Memory B cell (primary cell): ENCODE data around the gene GPR27.

Source experiments
- ATAC-seq: fragments of 150-1000 bp; cut with Tn5 transposase; 2 replicates; pipeline ENCODE4 v1.10.0; 2021; ENCODE audit warnings: low read depth, mild to moderate bottlenecking, moderate library complexity
- DNase-seq, 2 donors: peaks; one replicate each; pipeline ENCODE4 v3.0.0; 2022; ENCODE audit warnings: low spot score in 2 of 2
- H3K27ac Mint-ChIP-seq: one replicate; pipeline ENCODE4 v1.8.0; 2022; ENCODE audit warnings: mild to moderate bottlenecking, moderate library complexity, mixed read lengths
- H3K27me3 Mint-ChIP-seq: one replicate; pipeline ENCODE4 v1.8.0; 2022; ENCODE audit warnings: mixed read lengths
- H3K36me3 Mint-ChIP-seq: one replicate; pipeline ENCODE4 v1.8.0; 2022; ENCODE audit warnings: mild to moderate bottlenecking, mixed read lengths
- H3K4me1 Mint-ChIP-seq: one replicate; pipeline ENCODE4 v1.8.0; 2022; ENCODE audit warnings: mixed read lengths
- H3K4me3 Mint-ChIP-seq: one replicate; pipeline ENCODE4 v1.8.0; 2022; ENCODE audit warnings: mild to moderate bottlenecking, moderate library complexity, mixed read lengths
- H3K9me3 Mint-ChIP-seq: one replicate; pipeline ENCODE4 v1.8.0; 2022; ENCODE audit warnings: mixed read lengths

GPR27 gene, protein sequence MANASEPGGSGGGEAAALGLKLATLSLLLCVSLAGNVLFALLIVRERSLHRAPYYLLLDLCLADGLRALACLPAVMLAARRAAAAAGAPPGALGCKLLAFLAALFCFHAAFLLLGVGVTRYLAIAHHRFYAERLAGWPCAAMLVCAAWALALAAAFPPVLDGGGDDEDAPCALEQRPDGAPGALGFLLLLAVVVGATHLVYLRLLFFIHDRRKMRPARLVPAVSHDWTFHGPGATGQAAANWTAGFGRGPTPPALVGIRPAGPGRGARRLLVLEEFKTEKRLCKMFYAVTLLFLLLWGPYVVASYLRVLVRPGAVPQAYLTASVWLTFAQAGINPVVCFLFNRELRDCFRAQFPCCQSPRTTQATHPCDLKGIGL

DNA sequence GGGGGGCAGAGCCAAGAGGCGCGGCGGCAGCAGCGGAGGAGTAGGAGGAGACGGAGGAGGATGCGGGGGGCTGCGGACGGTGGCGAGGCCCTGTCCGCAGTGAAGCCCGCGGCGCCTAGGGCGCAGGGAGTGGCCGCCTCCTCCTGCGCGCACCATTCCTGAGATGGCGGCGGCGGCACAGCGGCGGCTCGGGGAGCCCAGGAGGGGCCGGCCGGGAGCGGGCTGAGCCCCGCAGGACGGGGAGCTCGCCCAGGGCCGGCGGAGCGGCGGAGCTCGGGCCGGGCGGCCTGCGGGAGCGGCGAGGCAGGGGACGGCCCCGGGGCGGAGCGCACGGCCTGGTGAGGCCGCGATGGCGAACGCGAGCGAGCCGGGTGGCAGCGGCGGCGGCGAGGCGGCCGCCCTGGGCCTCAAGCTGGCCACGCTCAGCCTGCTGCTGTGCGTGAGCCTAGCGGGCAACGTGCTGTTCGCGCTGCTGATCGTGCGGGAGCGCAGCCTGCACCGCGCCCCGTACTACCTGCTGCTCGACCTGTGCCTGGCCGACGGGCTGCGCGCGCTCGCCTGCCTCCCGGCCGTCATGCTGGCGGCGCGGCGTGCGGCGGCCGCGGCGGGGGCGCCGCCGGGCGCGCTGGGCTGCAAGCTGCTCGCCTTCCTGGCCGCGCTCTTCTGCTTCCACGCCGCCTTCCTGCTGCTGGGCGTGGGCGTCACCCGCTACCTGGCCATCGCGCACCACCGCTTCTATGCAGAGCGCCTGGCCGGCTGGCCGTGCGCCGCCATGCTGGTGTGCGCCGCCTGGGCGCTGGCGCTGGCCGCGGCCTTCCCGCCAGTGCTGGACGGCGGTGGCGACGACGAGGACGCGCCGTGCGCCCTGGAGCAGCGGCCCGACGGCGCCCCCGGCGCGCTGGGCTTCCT is at the start of gene GPR27:
TSS of gene GPR27 (plus strand) at position 155 of the 909 bp plus-strand sequence. CDS start at position 350, 195 bp downstream.
- peak within 1 kb of the TSS; percentile 34 for H3K4me3 Mint-ChIP-seq

DNA sequence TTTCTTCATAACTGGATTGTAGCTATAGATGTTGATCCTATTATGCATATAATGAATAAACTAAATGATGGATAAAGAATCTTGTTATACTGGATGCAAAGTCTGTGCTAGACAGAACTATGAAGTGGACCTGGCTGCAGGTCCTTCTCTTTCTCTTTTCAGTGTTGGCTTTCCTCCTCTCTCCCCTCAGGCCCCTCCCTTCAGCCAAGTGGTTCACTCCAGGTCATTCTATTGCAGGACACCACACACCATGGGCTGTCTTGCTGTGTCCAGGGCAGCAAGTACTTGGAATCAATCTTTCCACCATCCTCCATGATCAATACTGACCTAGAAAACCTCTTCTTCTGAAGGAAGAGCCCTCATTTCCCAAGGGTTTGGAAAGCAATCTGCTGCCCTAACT is 48.7 kb upstream of the GPR27 start:
- no peaks in the 10 kb centered on the region for H3K4me1 Mint-ChIP-seq
- no peaks in the 10 kb centered on the region for H3K36me3 Mint-ChIP-seq
- ATAC-seq (no peak), DNase-seq (no peak)
- no peaks in the 10 kb centered on the region for H3K9me3 Mint-ChIP-seq
- no peak overlapping the region for H3K4me3 Mint-ChIP-seq
- no peak overlapping the region for H3K27ac Mint-ChIP-seq
- peaks cover 8% of the 10 kb centered on the region for H3K27me3 Mint-ChIP-seq

More for the DNA sequence above, at the start of gene GPR27:
- Mint-ChIP-seq H3K4me1 (no peaks in the 10 kb centered on the region), H3K9me3 (no peaks in the 10 kb centered on the region), H3K36me3 (no peaks in the 10 kb centered on the region), H3K27me3 (peaks cover 12% of the 10 kb centered on the region), H3K27ac (no peak within 1 kb of the TSS)
- DNase-seq (no peak), ATAC-seq (no peak)

DNA sequence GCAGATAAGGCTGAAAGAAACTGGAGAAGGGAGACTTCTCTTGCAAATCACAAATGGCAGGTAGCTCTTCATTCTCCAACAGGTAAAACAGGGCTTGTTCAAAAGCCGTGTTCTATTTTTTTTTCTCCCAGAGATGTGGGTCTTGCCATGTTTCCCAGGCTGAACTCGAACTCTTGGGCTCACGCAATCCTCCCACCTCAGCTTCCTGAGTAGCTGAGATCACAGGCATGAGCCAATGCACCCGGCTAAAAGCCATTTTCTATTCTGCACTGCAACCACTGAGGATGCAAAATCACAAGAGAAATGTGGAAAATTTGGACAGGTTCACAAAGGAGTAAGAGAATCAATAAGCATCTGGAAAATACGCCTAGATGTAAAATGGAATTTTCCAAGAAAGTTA is 48.0 kb upstream of the GPR27 start:
- Mint-ChIP-seq H3K27me3 (peaks cover 7% of the 10 kb centered on the region), H3K36me3 (no peaks in the 10 kb centered on the region), H3K9me3 (no peaks in the 10 kb centered on the region), H3K27ac (no peak overlapping the region), H3K4me3 (no peak overlapping the region), H3K4me1 (no peaks in the 10 kb centered on the region)
- no peak for ATAC-seq
- no peak for DNase-seq

DNA sequence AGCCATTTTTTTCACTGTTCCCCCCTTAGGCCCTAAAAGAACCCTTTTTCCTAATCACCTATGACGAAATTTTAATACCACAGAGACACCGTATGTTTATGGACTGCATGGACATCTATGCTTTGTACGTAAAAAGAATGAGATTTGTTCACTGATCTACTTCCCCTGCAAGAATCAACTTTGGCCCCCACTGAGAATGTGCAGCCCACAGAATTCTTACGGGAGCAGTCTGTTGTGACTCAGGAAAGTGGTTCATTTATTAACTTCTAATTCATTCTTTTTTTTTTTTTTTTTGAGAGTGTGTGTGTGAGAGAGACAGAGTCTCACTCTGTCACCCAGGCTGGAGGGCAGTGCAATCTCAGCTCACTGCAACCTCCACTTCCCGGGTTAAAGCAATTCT is 46.1 kb upstream of the GPR27 start:
- Mint-ChIP-seq H3K27me3 (peaks cover 5% of the 10 kb centered on the region), H3K27ac (no peak overlapping the region), H3K9me3 (no peaks in the 10 kb centered on the region), H3K4me3 (no peak overlapping the region), H3K36me3 (no peaks in the 10 kb centered on the region), H3K4me1 (no peaks in the 10 kb centered on the region)
- no peak for DNase-seq
- ATAC-seq, result no peak

DNA sequence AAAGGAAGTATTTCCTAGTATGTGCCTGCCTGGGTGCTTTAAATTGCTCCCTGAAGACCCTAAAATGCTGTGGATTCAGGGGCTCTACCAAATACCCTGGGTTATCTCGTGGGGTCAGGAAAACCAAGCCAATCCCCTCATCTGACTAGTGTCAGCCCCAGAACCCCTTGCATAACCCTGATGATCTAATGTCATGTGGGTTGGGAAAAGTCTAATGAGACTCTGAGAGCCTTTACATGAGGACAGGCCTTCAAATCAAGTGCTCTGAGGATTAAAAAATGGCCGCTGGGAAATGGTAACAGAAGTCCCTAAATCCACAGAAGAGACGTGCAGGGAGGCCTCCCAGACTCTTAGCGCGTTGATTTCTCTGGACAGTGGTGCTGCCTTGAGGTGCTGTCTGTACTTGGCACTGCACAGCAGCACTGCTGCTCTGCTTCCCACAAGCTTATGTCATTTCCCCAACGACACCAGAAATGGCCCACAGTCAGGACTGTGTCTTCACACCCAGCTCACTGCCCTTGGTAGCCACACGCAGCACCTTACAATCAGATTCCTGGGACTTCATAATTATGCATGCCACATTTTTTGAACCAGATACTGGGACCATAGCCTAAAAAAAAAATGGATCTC is 45.1 kb upstream of the GPR27 start:
- ATAC-seq, result no peak
- H3K27me3 Mint-ChIP-seq, result peaks cover 5% of the 10 kb centered on the region
- DNase-seq, result no peak
- H3K36me3 Mint-ChIP-seq, result no peaks in the 10 kb centered on the region
- no peaks in the 10 kb centered on the region for H3K9me3 Mint-ChIP-seq
- H3K4me1 Mint-ChIP-seq, result peaks cover 2% of the 10 kb centered on the region
- no peak overlapping the region for H3K27ac Mint-ChIP-seq
- H3K4me3 Mint-ChIP-seq, result no peak overlapping the region

DNA sequence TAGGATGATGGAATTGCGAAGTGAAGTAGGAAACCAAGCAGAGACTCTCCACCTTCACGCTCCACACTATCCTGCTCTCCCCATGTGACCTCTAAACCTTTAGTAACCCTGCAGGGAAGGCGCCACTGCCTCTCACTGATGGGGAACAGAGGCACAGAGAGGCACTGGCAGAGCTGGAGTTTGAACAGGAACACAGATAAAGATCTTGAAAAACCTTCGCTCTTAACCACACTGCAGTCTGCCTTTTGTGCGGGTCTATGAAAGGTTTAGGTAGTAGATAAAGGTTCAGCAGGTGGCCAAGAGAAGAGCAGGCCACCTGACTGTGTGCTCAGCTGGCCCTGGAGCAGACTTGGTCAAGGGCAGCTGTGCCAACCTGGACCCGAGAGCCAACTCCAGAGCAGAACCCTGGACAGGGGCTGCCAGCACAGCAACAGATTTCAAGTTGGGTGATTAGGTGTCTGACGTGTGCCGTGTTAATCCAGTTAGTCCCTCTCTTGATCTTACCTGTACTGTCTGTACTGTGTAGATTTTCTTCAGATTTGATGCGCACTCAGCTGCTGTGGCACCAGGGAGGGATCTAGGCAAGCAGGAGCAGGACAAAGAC is 43.6 kb upstream of the GPR27 start:
- Mint-ChIP-seq H3K4me3 (no peak overlapping the region), H3K4me1 (peaks cover 2% of the 10 kb centered on the region), H3K9me3 (no peaks in the 10 kb centered on the region), H3K27ac (no peak overlapping the region), H3K36me3 (no peaks in the 10 kb centered on the region), H3K27me3 (peaks cover 2% of the 10 kb centered on the region)
- ATAC-seq (no peak), DNase-seq (no peak)

DNA sequence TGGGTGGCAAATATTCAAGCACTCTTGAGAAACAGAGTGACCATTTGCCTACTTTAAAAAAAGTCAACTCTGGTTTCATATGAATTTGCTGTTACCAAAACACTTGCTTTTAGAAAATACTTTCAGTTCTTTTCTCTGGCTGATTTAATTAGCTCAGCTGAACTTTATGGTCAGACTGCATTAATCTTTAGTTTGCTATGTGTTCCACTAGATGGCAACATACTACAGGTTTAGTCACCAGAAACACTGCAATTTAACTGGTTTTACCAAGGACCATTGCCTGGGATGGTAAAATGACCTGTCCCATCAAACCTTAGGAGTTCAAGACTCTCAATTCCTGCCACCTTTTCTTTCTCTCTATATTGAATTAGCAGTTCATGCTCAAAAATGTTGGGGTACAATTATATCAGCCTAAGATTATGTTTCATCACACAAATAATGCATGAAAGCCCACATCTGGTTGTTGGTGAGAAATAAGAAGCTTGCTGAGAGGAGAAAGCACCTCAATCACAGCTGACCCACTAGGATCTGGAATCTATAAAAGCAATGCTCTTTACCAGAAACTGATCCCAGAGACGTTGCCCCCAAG is 42.7 kb upstream of the GPR27 start:
- H3K4me3 Mint-ChIP-seq, result no peak overlapping the region
- no peaks in the 10 kb centered on the region for H3K9me3 Mint-ChIP-seq
- H3K4me1 Mint-ChIP-seq, result peaks cover 2% of the 10 kb centered on the region
- ATAC-seq (peak; percentile 47), DNase-seq (peak in 1 of 2 donors; percentile 17)
- H3K27me3 Mint-ChIP-seq, result peaks cover 5% of the 10 kb centered on the region
- H3K36me3 Mint-ChIP-seq, result no peaks in the 10 kb centered on the region
- H3K27ac Mint-ChIP-seq, result no peak overlapping the region

DNA sequence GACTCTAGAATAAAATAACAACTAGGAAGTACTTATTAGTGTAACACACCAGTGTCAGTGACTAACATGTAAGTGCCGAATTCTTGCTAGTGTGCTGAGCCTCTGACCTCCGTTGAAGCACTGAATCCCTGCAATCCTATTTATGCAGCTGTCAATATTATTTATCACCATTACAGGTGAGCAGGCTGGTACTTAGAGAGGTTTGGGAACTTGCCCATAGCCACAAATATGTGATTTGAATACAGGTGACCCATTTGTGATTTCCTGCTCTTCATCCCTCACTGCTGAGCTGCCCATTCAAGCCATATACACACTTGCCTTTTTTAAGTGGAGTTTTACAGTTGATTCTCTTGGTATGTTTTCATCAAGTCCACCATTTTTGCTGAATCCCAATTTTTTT is 40.6 kb upstream of the GPR27 start:
- no peaks in the 10 kb centered on the region for H3K9me3 Mint-ChIP-seq
- ATAC-seq (no peak), DNase-seq (no peak)
- no peak overlapping the region for H3K27ac Mint-ChIP-seq
- peaks cover 2% of the 10 kb centered on the region for H3K4me1 Mint-ChIP-seq
- no peaks in the 10 kb centered on the region for H3K36me3 Mint-ChIP-seq
- peaks cover 6% of the 10 kb centered on the region for H3K27me3 Mint-ChIP-seq
- H3K4me3 Mint-ChIP-seq, result no peak overlapping the region

DNA sequence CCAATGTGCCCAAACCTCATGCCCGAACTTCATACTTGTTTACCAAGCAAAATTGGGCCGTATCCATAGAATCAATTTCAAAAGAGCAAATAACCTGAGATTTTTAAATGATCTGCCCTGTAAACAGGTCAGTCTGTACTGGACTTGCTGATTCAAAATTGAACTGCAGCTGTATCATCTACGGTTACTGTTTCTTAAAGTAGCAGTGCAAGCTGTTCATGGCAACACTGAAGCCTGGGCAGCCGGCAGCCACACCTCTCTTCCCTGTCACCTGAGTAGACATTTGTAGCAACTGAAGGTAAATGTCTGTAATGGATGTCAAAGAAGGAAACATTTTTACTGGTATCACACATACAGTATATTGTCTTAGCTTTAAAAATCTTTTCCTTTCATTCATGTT is 39.1 kb upstream of the GPR27 start:
- no peaks in the 10 kb centered on the region for H3K9me3 Mint-ChIP-seq
- no peak for ATAC-seq
- peaks cover 4% of the 10 kb centered on the region for H3K4me1 Mint-ChIP-seq
- DNase-seq, result no peak
- H3K4me3 Mint-ChIP-seq, result no peak overlapping the region
- peaks cover 11% of the 10 kb centered on the region for H3K27me3 Mint-ChIP-seq
- H3K27ac Mint-ChIP-seq, result no peak overlapping the region
- no peaks in the 10 kb centered on the region for H3K36me3 Mint-ChIP-seq

DNA sequence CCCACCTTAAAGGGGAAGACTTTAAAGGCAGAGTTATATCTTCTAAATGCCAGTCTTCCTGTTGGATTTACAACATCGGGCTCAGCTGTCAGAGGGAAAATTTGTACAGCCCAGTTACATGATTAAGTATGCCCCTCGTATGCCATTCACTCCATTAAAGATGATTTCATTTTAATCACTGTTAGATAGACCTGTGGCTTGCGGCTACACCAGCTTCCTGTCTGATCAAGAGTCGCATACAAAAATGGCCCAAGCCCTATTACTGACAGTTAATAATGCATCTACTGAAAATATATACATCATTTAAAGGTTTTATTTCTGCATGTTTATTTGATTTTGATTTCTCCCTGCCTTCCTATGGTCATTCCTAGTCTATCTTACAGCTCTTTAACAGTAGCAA is 35.6 kb upstream of the GPR27 start:
- H3K4me1 Mint-ChIP-seq, result peaks cover 11% of the 10 kb centered on the region
- H3K27me3 Mint-ChIP-seq, result peaks cover 20% of the 10 kb centered on the region
- ATAC-seq (no peak), DNase-seq (no peak)
- H3K9me3 Mint-ChIP-seq, result no peaks in the 10 kb centered on the region
- H3K27ac Mint-ChIP-seq, result no peak overlapping the region
- no peak overlapping the region for H3K4me3 Mint-ChIP-seq
- no peaks in the 10 kb centered on the region for H3K36me3 Mint-ChIP-seq

DNA sequence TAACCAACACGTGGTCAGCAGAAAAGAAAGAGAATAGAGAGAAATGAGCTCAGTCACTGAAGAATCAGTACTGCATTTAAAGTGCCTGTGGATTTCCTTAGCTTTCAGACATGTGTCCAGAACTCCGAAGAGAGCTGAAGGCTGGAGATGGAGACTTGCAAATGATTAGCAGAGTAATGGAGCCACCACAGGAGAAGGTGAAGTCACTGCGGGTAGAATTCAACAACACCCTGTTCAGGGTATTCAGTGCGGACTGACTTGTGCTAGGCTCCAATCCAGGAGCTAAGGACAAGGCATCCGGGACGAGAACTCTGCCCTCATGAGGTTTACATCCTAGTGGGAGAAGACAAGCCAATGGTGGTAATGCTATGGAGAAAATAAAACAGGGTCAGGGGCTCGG is 32.7 kb upstream of the GPR27 start:
- peaks cover 25% of the 10 kb centered on the region for H3K4me1 Mint-ChIP-seq
- DNase-seq (no peak), ATAC-seq (no peak)
- H3K27ac Mint-ChIP-seq, result no peak overlapping the region
- no peaks in the 10 kb centered on the region for H3K36me3 Mint-ChIP-seq
- peaks cover 21% of the 10 kb centered on the region for H3K27me3 Mint-ChIP-seq
- no peak overlapping the region for H3K4me3 Mint-ChIP-seq
- no peaks in the 10 kb centered on the region for H3K9me3 Mint-ChIP-seq

DNA sequence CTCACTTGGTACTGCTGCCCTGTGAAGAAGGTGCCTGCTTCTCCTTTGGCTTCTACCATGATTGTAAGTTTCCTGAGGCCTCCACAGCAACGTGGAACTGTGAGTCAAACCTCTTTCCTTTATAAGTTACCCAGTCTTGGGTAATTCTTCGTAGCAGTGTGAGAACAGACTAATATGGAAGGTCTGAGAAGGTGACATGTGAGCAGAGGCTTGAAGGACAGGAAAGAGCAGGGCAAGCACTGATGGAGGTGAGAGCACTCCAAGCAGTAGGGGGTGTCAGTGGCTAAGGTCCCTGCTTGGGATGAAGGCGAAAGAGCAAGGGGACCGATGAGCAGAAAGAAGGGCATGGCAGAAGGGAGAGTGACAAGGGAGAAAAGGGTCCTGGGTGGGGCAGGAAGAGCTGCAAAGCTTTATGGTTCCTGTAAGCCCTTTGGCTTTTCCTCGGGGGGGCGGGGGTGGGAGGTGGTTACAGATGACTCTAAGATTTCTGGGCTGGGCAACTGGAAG is 32.0 kb upstream of the GPR27 start:
- no peak for DNase-seq
- Mint-ChIP-seq H3K9me3 (no peaks in the 10 kb centered on the region), H3K4me1 (peaks cover 25% of the 10 kb centered on the region), H3K27ac (peak overlapping the region; percentile 11), H3K27me3 (peaks cover 21% of the 10 kb centered on the region), H3K4me3 (no peak overlapping the region), H3K36me3 (no peaks in the 10 kb centered on the region)
- no peak for ATAC-seq

DNA sequence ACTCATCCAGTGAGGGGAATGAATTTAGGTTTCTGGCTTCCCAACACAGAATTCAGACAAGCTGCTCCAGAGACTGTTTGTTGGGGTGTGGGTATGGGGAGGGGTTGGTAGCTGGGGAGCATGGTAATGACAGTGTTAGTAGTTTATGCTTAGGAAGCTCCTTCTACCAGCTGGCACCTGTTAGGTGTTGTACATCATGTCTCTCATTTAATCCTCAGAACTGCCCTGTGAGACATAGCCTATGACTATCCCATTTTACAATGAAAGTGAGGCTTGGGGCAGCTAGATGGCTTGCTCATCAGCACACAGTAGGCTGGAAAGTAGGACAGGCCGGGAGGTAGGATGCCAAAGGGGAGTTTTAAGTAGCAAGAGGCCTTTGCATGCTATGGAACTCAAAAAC is 31.0 kb upstream of the GPR27 start:
- ATAC-seq (no peak), DNase-seq (no peak)
- Mint-ChIP-seq H3K4me1 (peaks cover 25% of the 10 kb centered on the region), H3K36me3 (no peaks in the 10 kb centered on the region), H3K4me3 (no peak overlapping the region), H3K9me3 (no peaks in the 10 kb centered on the region), H3K27ac (no peak overlapping the region), H3K27me3 (peaks cover 20% of the 10 kb centered on the region)
